GM23338 (cell line): Measurements from ENCODE around the gene SYMPK.

Source experiments
- CTCF ChIP-seq, 2 experiments: fragments of 200-600 bp in 1 of 2; sonication (generic) in 1 of 2; conservative IDR thresholded peaks; 2 replicates each; pipeline versions ENCODE4 v1.5.1 to v1.6.1; 2016 to 2017; ENCODE audit warnings: antibody characterized with exemption in 2 of 2, low read depth in 2 of 2, mild to moderate bottlenecking in 2 of 2, moderate library complexity in 1 of 2
- ETS1 ChIP-seq: IDR thresholded peaks from 2 replicates; pipeline ENCODE4 v1.6.1; 2016; ENCODE audit warnings: antibody characterized with exemption
- EZH2 ChIP-seq: fragments of 200-600 bp; sonication (generic); IDR thresholded peaks from one replicate; pipeline ENCODE4 v1.8.0; 2017; ENCODE audit warnings: antibody characterized with exemption, mild to moderate bottlenecking, low read depth; ENCODE audit not compliant: unreplicated experiment
- REST ChIP-seq: IDR thresholded peaks from one replicate; pipeline ENCODE4 v1.6.1; 2018; ENCODE audit warnings: antibody characterized with exemption; ENCODE audit not compliant: unreplicated experiment

GRCh38 chr19:45899919-45900589 lies 37.1 kb upstream of the SYMPK start:
- TF ChIP-seq CTCF (conservative IDR thresholded peaks at IDR 0.05; ENCODE audit: low read depth in 2 of 2), result no peak
- no peak for TF ChIP-seq EZH2
- TF ChIP-seq REST, result no peak
- no peak for TF ChIP-seq ETS1
